GM21576 (cell line): Measurements from ENCODE around the gene DISC1.
"Not testable (repeated sequence)": the region's sequence is repeated elsewhere in the genome, so short reads cannot be mapped to it uniquely, and the experiment has no call there.

Experiments used
- ATAC-seq: cut with Tn5 transposase; IDR thresholded peaks from one replicate; pipeline ENCODE4 v1.9.1; 2021; ENCODE audit warnings: mild to moderate bottlenecking, moderate library complexity; ENCODE audit not compliant: unreplicated experiment

The DISC1 gene

GRCh38 chr1:231871878-231872277 lies 245.3 kb downstream of the DISC1 start:
- no peak for ATAC-seq

GRCh38 chr1:231872461-231872910 lies 245.9 kb downstream of the DISC1 start:
- no peak for ATAC-seq

GRCh38 chr1:231878737-231879136 lies 252.1 kb downstream of the DISC1 start:
- ATAC-seq, result no peak

GRCh38 chr1:231879296-231879695 lies 252.7 kb downstream of the DISC1 start:
- no peak for ATAC-seq

- no peak for ATAC-seq
Measured at GRCh38 chr1:231882333-231882732, 255.7 kb downstream of the DISC1 start.

GRCh38 chr1:231882790-231883189 lies 256.2 kb downstream of the DISC1 start:
- ATAC-seq, result no peak

GRCh38 chr1:231883382-231883781 lies 256.8 kb downstream of the DISC1 start:
- no peak for ATAC-seq

- no peak for ATAC-seq
Measured at GRCh38 chr1:231885209-231885854, 258.7 kb downstream of the DISC1 start.

GRCh38 chr1:231887166-231887565 lies 260.6 kb downstream of the DISC1 start:
- no peak for ATAC-seq

- ATAC-seq, result no peak
Measured at GRCh38 chr1:231887866-231888265, 261.3 kb downstream of the DISC1 start.

GRCh38 chr1:231890791-231891190 lies 264.2 kb downstream of the DISC1 start:
- no peak for ATAC-seq

GRCh38 chr1:231893400-231894102 lies 267.0 kb downstream of the DISC1 start:
- ATAC-seq, result no peak

- no peak for ATAC-seq
Measured at GRCh38 chr1:231896806-231897205, 270.2 kb downstream of the DISC1 start.

- no peak for ATAC-seq
Measured at GRCh38 chr1:231899046-231899445, 272.5 kb downstream of the DISC1 start.

GRCh38 chr1:231899713-231900435 lies 273.3 kb downstream of the DISC1 start:
- ATAC-seq, result no peak

- ATAC-seq, result no peak
Measured at GRCh38 chr1:231903586-231904081, 277.0 kb downstream of the DISC1 start.

- not testable (repeated sequence) for ATAC-seq
Measured at GRCh38 chr1:231907310-231907709, 280.7 kb downstream of the DISC1 start.

GRCh38 chr1:231913493-231913892 lies 286.9 kb downstream of the DISC1 start:
- no peak for ATAC-seq

- peak; percentile 68 for ATAC-seq
Measured at GRCh38 chr1:231918239-231919015, 291.8 kb downstream of the DISC1 start.

- ATAC-seq, result no peak
Measured at GRCh38 chr1:231919239-231919885, 292.8 kb downstream of the DISC1 start.
